ENCODE measurements around the gene PIR. TPM values are rescaled to one million over a fixed set of nuclear protein-coding genes. Genes with fewer than 3 reads are reported as not detected.

PIR gene
- total RNA-seq, 1 experiment from 2014 or later: 19.7 TPM

DNA sequence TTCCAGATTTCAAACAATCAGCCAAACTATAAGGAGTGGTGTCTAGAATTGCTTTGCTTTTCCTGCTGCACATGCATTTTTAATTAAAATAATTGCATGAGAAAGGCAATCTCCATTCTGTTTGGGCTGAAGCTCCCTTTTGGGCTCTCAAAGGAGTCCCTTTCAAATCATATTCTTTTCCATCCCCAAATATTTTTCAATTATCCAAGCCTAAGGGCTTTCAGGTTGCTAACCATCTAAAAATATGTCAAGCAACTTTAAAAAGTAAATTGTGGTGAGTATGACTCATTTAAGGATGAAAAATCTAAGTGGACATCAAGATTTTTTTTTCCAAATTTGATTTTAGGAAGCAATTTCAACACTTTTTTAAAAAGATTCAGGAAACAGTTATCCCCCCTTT lies 28.4 kb downstream of the PIR start:
- ATAC-seq: no peak
- Histone ChIP-seq H3K36me3 (ENCODE audit: control insufficient read depth, insufficient read depth, low read length) (no peaks in the 10 kb centered on the region), H3K27me3 (ENCODE audit: control insufficient read depth, insufficient read depth, low read length) (no peaks in the 10 kb centered on the region), H3K27ac (ENCODE audit: low read length) (no peak overlapping the region), H3K4me3 (ENCODE audit: low read depth in 2 of 2, low read length in 2 of 2) (no peak overlapping the region), H3K9me3 (ENCODE audit: control insufficient read depth, insufficient read depth, low read depth, low read length) (no peaks in the 10 kb centered on the region), H3K4me1 (ENCODE audit: control insufficient read depth, insufficient read depth, low read length) (no peaks in the 10 kb centered on the region)
- ChIA-PET CTCF (no interaction called here), POLR2A (no interaction called here)
- no TSS peak for BruUV-seq (replicated peaks)
- TF ChIP-seq POLR2AphosphoS5 (IDR thresholded peaks at IDR 0.05; ENCODE audit: low read depth, low read length) (no peak), SIN3A (IDR thresholded peaks at IDR 0.05; ENCODE audit: borderline replicate concordance, insufficient read depth, low read depth, low read length) (no peak), REST (IDR thresholded peaks at IDR 0.05; ENCODE audit: insufficient read depth in 1 of 2, low read depth in 2 of 2, low read length in 1 of 2) (no peak), TCF7L2 (IDR thresholded peaks at IDR 0.05; ENCODE audit: low read depth, low read length) (no peak)
- TF ChIP-seq, protein P1, sequence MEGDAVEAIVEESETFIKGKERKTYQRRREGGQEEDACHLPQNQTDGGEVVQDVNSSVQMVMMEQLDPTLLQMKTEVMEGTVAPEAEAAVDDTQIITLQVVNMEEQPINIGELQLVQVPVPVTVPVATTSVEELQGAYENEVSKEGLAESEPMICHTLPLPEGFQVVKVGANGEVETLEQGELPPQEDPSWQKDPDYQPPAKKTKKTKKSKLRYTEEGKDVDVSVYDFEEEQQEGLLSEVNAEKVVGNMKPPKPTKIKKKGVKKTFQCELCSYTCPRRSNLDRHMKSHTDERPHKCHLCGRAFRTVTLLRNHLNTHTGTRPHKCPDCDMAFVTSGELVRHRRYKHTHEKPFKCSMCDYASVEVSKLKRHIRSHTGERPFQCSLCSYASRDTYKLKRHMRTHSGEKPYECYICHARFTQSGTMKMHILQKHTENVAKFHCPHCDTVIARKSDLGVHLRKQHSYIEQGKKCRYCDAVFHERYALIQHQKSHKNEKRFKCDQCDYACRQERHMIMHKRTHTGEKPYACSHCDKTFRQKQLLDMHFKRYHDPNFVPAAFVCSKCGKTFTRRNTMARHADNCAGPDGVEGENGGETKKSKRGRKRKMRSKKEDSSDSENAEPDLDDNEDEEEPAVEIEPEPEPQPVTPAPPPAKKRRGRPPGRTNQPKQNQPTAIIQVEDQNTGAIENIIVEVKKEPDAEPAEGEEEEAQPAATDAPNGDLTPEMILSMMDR (IDR thresholded peaks at IDR 0.05): no peak
- intact Hi-C loops (cut with micrococcal nuclease; ENCODE audit: unreplicated experiment) (no loop called here), in situ Hi-C loops (cut with HindIII; ENCODE audit: low pct_unique_long_range_greater_than_20kb, low sequenced_read_pairs) (no loop called here)
- no peak for DNase-seq (ENCODE audit: low read depth, low spot score)

- H3K4me3 ChIP-seq (ENCODE audit: low read depth in 2 of 2, low read length in 2 of 2): no peak overlapping the region
- no peak for DNase-seq (ENCODE audit: low read depth, low spot score)
- no peak overlapping the region for H3K27ac ChIP-seq (ENCODE audit: low read length)
- ChIA-PET CTCF (no interaction called here), POLR2A (interaction anchor here (0.7 kb wide), 1 partner anchor 12 kb away, joined by 4 read pairs; no protein-coding TSS in a partner anchor)
- no peak for ATAC-seq
- H3K4me1 ChIP-seq (ENCODE audit: control insufficient read depth, insufficient read depth, low read length): no peaks in the 10 kb centered on the region
- TF ChIP-seq, protein P1 (IDR thresholded peaks at IDR 0.05): no peak
- TF ChIP-seq TCF7L2 (IDR thresholded peaks at IDR 0.05; ENCODE audit: low read depth, low read length) (no peak), POLR2AphosphoS5 (IDR thresholded peaks at IDR 0.05; ENCODE audit: low read depth, low read length) (no peak), REST (IDR thresholded peaks at IDR 0.05; ENCODE audit: insufficient read depth in 1 of 2, low read depth in 2 of 2, low read length in 1 of 2) (no peak), SIN3A (IDR thresholded peaks at IDR 0.05; ENCODE audit: borderline replicate concordance, insufficient read depth, low read depth, low read length) (no peak)
- in situ Hi-C loops (cut with HindIII; ENCODE audit: low pct_unique_long_range_greater_than_20kb, low sequenced_read_pairs): no loop called here
- no TSS peak for BruUV-seq (replicated peaks)
- no peaks in the 10 kb centered on the region for H3K36me3 ChIP-seq (ENCODE audit: control insufficient read depth, insufficient read depth, low read length)
- no peaks in the 10 kb centered on the region for H3K27me3 ChIP-seq (ENCODE audit: control insufficient read depth, insufficient read depth, low read length)
- intact Hi-C loops (cut with micrococcal nuclease; ENCODE audit: unreplicated experiment): no loop called here
- no peaks in the 10 kb centered on the region for H3K9me3 ChIP-seq (ENCODE audit: control insufficient read depth, insufficient read depth, low read depth, low read length)
These were observed 41.2 kb downstream of the PIR start for GRCh38 chrX:15451913-15452312.

Measured in Panc1 (cell line).